B cell (primary cell): ENCODE measurements around the gene ZC3HAV1. TPM values are rescaled to one million over a fixed set of nuclear protein-coding genes. Genes with fewer than 3 reads are reported as not detected.

ENCODE experiments used
- ATAC-seq: fragments of 200-7000 bp; cut with Tn5 transposase; one replicate; pipeline ENCODE4 v1.10.0; 2021; ENCODE audit warnings: low read depth, mild to moderate bottlenecking, moderate number of reproducible peaks, moderate library complexity
- CTCF ChIA-PET: fragments of 350-600 bp; sonication (Branson Sonifier 250); formaldehyde crosslinking; loops from one replicate; lab custom pipeline; 2021; ENCODE audit warnings: antibody characterized with exemption, inconsistent platforms; lab: Charles Lee
- POLR2A ChIA-PET: fragments of 350-600 bp; sonication (Branson Sonifier 250); formaldehyde crosslinking; loops from one replicate; lab custom pipeline; 2021; ENCODE audit warnings: antibody characterized with exemption; lab: Charles Lee
- DNase-seq: peaks from one replicate; pipeline ENCODE4 v3.0.0; 2013
- H2AFZ ChIP-seq: 2 replicates; pipeline ENCODE4 v1.6.1; 2012; ENCODE audit warnings: mild to moderate bottlenecking, low read depth, low read length; ENCODE audit not compliant: insufficient read depth, poor library complexity, severe bottlenecking
- H3K27ac ChIP-seq, 2 donors: 1 replicate in 1 of 2; 2 replicates in 1 of 2; pipeline ENCODE4 v1.5.1; 2012 to 2013; ENCODE audit warnings: low read length in 2 of 2, mild to moderate bottlenecking in 2 of 2, moderate library complexity in 1 of 2
- H3K27me3 ChIP-seq, 4 experiments: fragments of 200-600 bp in 1 of 4; sonication (generic) in 1 of 4; replicated peaks in 1 of 4; 1 replicate in 2 of 4; 2 replicates in 2 of 4; pipeline versions ENCODE4 v1.6.1 to v1.7.0; 2013 to 2016; ENCODE audit warnings: low read length in 3 of 4, mild to moderate bottlenecking in 2 of 4, mixed read lengths in 1 of 4, moderate library complexity in 1 of 4; ENCODE audit not compliant: insufficient read depth in 4 of 4, control insufficient read depth in 3 of 4; ENCODE audit errors: control extremely low read depth in 1 of 4
- H3K36me3 ChIP-seq, 2 experiments: replicated peaks in 1 of 2; 1 replicate in 1 of 2; 2 replicates in 1 of 2; pipeline versions ENCODE4 v1.6.1 to v1.7.1; 2013; ENCODE audit warnings: low read length in 1 of 2; ENCODE audit not compliant: insufficient read depth in 2 of 2, control insufficient read depth in 1 of 2; ENCODE audit errors: control extremely low read depth in 1 of 2, extremely low read depth in 1 of 2
- H3K4me1 ChIP-seq, 2 donors: fragments of 200-600 bp in 1 of 2; sonication (generic) in 1 of 2; 1 replicate in 1 of 2; 2 replicates in 1 of 2; pipeline versions ENCODE4 v1.5.1 to v1.6.1; 2013 to 2017; ENCODE audit warnings: low read length in 2 of 2; ENCODE audit not compliant: control insufficient read depth in 2 of 2, insufficient read depth in 2 of 2
- H3K4me2 ChIP-seq: replicated peaks from 2 replicates; pipeline ENCODE3; 2012; ENCODE audit warnings: mild to moderate bottlenecking, low read depth, low read length; ENCODE audit not compliant: poor library complexity, severe bottlenecking
- H3K4me3 ChIP-seq, 5 experiments: fragments of 200-600 bp in 1 of 5; sonication (generic) in 1 of 5; 1 replicate in 3 of 5; 2 replicates in 2 of 5; pipeline versions ENCODE4 v1.5.1 to v1.7.0; 2011 to 2016; ENCODE audit warnings: low read length in 4 of 5, mild to moderate bottlenecking in 4 of 5, low read depth in 2 of 5, control low read depth in 1 of 5, moderate library complexity in 1 of 5; ENCODE audit not compliant: insufficient read depth in 1 of 5; ENCODE audit errors: control extremely low read depth in 1 of 5, extremely low read depth in 1 of 5
- H3K79me2 ChIP-seq: fragments of 200-600 bp; sonication (generic); one replicate; pipeline ENCODE4 v1.6.0; 2016; ENCODE audit warnings: low read length; ENCODE audit not compliant: control insufficient read depth, insufficient read depth
- H3K9ac ChIP-seq: fragments of 200-600 bp; sonication (generic); 2 replicates; pipeline ENCODE4 v1.6.1; 2017; ENCODE audit warnings: mild to moderate bottlenecking, low read length, moderate library complexity
- H3K9me3 ChIP-seq, 3 donors: one replicate each; pipeline versions ENCODE4 v1.6.1 to v1.7.1; 2013; ENCODE audit warnings: low read length in 2 of 3; ENCODE audit not compliant: control insufficient read depth in 2 of 3, insufficient read depth in 1 of 3; ENCODE audit errors: control extremely low read depth in 1 of 3
- H4K20me1 ChIP-seq: 2 replicates; pipeline ENCODE4 v1.6.0; 2012; ENCODE audit warnings: mild to moderate bottlenecking, low read length; ENCODE audit not compliant: insufficient read depth, control insufficient read depth, poor library complexity, severe bottlenecking
- H3K27ac Mint-ChIP-seq: one replicate; pipeline ENCODE4 v1.8.0; 2021; ENCODE audit warnings: mixed read lengths
- H3K27me3 Mint-ChIP-seq: one replicate; pipeline ENCODE4 v1.8.0; 2021; ENCODE audit warnings: mixed read lengths
- H3K4me1 Mint-ChIP-seq: one replicate; pipeline ENCODE4 v1.8.0; 2021; ENCODE audit warnings: mixed read lengths
- H3K4me3 Mint-ChIP-seq: one replicate; pipeline ENCODE4 v1.8.0; 2021; ENCODE audit warnings: mixed read lengths
- H3K9me3 Mint-ChIP-seq: one replicate; pipeline ENCODE4 v1.8.0; 2022; ENCODE audit warnings: mixed read lengths; ENCODE audit not compliant: insufficient read depth
- CTCF ChIP-seq: fragments of 200-600 bp; IDR thresholded peaks from one replicate; pipeline ENCODE4 v1.8.0; 2022; ENCODE audit warnings: antibody characterized with exemption, mild to moderate bottlenecking
- EZH2 ChIP-seq: IDR thresholded peaks from 2 replicates; pipeline ENCODE4 v1.6.1; 2012; ENCODE audit warnings: borderline replicate concordance, low read depth, mild to moderate bottlenecking, moderate library complexity, low read length; ENCODE audit not compliant: insufficient read depth, poor library complexity, severe bottlenecking
- WGBS: methylation state at CpG from one replicate; pipeline ENCODE4 v1.1.5; 2013; ENCODE audit warnings: missing lambda C conversion rate; ENCODE audit not compliant: insufficient coverage; 5-methylcytosine and 5-hydroxymethylcytosine counted together
- intact Hi-C: fragments of 100-400 bp; cut with micrococcal nuclease; formaldehyde crosslinking; loops from one replicate; pipeline ENCODE4 v1.10.0; 2022
- polyA plus RNA-seq: library from polyadenylated mRNA; depleted of rRNA; stranded (reverse); fragments of >200 nt; gene quantifications from 2 replicates; pipeline ENCODE4 v1.2.3, GENCODE V29; 2012
- total RNA-seq, 2 donors: library from RNA; stranded (reverse); fragments of 120-200 nt in 1 of 2; gene quantifications; 1 replicate in 1 of 2; 2 replicates in 1 of 2; pipeline versions ENCODE4 v1.2.3 to v1.2.4, GENCODE V29; 2013 to 2022

ZC3HAV1 gene
- total and polyA plus RNA-seq, 2 donors (not counting 1 experiment from before 2014, with no cell fraction given) = 45.9 to 101 TPM

- ChIA-PET POLR2A (interaction anchor here (1.5 kb wide), 1 partner anchor 9 kb away, joined by 3 read pairs; no protein-coding TSS in a partner anchor), CTCF (interaction anchor here (3.0 to 4.0 kb wide), 2 partner anchors 10 kb away, joined by 12 to 15 read pairs; no protein-coding TSS in a partner anchor)
- Mint-ChIP-seq H3K27ac (no peak overlapping the region), H3K4me1 (peaks cover 39% of the 10 kb centered on the region), H3K4me3 (no peak overlapping the region), H3K27me3 (no peaks in the 10 kb centered on the region), H3K9me3 (peaks cover 6% of the 10 kb centered on the region)
- Histone ChIP-seq H3K9ac (no peak overlapping the region), H3K4me1 (no peaks in the 10 kb centered on the region), H3K9me3 (peaks cover 0 to 8% (median 6%) of the 10 kb centered on the region in 3 donors), H3K4me2 (no peak overlapping the region), H3K36me3 (peaks cover 4 to 96% of the 10 kb centered on the region in 2 experiments), H3K79me2 (peaks cover 100% of the 10 kb centered on the region), H3K27ac (no peak overlapping the region), H3K27me3 (no peaks in the 10 kb centered on the region), H4K20me1 (peaks cover 95% of the 10 kb centered on the region), H2AFZ (no peak overlapping the region), H3K4me3 (no peak overlapping the region)
- intact Hi-C loops = no loop called here
- 86% methylated on average over 1 of the region's 5 CpGs for WGBS
- DNase-seq (no peak), ATAC-seq (no peak)
- TF ChIP-seq CTCF = no peak
- TF ChIP-seq EZH2 = no peak
Measured at GRCh38 chr7:139084709-139085108, 24.8 kb downstream of the ZC3HAV1 start.

- Histone ChIP-seq H3K36me3 (peaks cover 0 to 97% of the 10 kb centered on the region in 2 experiments), H3K79me2 (peaks cover 100% of the 10 kb centered on the region), H3K4me1 (no peaks in the 10 kb centered on the region), H3K27ac (no peak overlapping the region), H2AFZ (no peak overlapping the region), H3K27me3 (no peaks in the 10 kb centered on the region), H3K4me3 (no peak overlapping the region), H3K4me2 (no peak overlapping the region), H3K9ac (no peak overlapping the region), H3K9me3 (peaks cover 0 to 2% (median 2%) of the 10 kb centered on the region in 3 donors), H4K20me1 (peaks cover 92% of the 10 kb centered on the region)
- Mint-ChIP-seq H3K27ac (peak overlapping the region; percentile 50), H3K27me3 (no peaks in the 10 kb centered on the region), H3K4me3 (no peak overlapping the region), H3K9me3 (peaks cover 2% of the 10 kb centered on the region), H3K4me1 (peaks cover 28% of the 10 kb centered on the region)
- ATAC-seq (no peak), DNase-seq (no peak)
- intact Hi-C loops = no loop called here
- CTCF ChIA-PET = interaction anchor here (0.8 kb wide), 1 partner anchor 13 kb away, joined by 3 read pairs; no protein-coding TSS in a partner anchor
- no peak for TF ChIP-seq EZH2
- no peak for TF ChIP-seq CTCF
- POLR2A ChIA-PET = interaction anchor here (0.6 kb wide), 1 partner anchor 23 kb away, joined by 3 read pairs; no protein-coding TSS in a partner anchor
Measured at GRCh38 chr7:139081584-139081983, 27.9 kb downstream of the ZC3HAV1 start.
